Stimulated activated CD4-positive, alpha-beta T cell treated with anti-CD3 and anti-CD28 coated beads, Interleukin-4, amount 100 ng/mL, for 24 hours (primary cell): Measurements from ENCODE around the gene KLF8.
"Not testable (repeated sequence)": the region's sequence is repeated elsewhere in the genome, so short reads cannot be mapped to it uniquely, and the experiment has no call there.

Experiments
- DNase-seq: peaks from one replicate; pipeline ENCODE4 v3.0.0-alpha.2; 2020

The KLF8 gene

GRCh38 chrX:56232221-56233082 is at the start of gene KLF8:
Gene KLF8, plus strand, starts transcription at chrX:56232356. Its CDS starts 979 bp downstream, at chrX:56233335.
- DNase-seq = peak; percentile 25

DNA sequence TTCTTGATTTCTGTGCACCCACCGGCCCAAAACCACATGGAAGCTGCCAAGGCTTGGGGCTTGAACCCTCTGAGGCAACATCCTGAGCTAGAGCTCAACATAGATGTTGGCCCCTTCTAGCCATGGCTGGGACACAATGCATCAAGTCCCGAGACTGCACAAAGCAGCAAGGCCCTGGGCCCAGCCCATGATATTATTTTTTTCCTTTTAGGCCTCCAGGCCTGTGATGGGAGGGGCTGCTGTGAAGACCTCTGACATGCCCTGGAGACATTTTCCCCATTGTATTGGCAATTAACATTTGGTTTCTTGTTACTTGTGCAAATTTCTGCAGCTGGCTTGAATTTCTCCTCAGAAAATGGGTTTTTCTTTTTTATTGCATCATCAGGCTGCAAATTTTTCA is 25.2 kb upstream of the KLF8 start:
- not testable (repeated sequence) for DNase-seq

GRCh38 chrX:56211701-56212100 is 20.5 kb upstream of the KLF8 start:
- no peak for DNase-seq

GRCh38 chrX:56216332-56216731 is 15.8 kb upstream of the KLF8 start:
- DNase-seq = no peak

- no peak for DNase-seq
Observed at GRCh38 chrX:56219700-56220099, 12.5 kb upstream of the KLF8 start.

- no peak for DNase-seq
Observed at GRCh38 chrX:56221101-56221500, 11.1 kb upstream of the KLF8 start.

DNA sequence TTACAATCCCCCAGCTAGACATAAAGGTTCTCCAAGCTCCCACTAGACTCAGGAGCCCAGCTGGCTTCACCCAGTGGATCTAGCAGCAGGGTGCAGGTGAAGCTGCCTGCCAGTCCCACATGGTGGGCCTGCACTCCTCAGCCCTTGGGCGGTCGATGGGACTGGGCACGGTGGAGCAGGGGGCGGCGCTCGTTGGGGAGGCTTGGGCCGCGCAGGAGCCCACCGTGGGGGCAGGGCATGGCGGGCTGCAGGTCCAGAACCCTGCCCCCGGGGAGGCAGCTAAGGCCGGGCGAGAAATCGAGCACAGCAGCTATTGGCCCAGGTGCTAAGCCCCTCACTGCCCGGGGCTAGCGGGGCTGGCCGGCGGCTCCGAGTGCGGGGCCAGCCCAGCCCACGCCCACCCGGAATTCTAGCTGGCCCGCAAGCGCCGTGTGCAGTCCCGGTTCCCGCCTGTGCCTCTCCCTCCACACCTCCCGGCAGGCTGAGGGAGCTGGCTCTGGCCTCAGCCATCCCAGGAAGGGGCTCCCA is 9.6 kb upstream of the KLF8 start:
- no peak for DNase-seq

- no peak for DNase-seq
Observed at GRCh38 chrX:56226980-56227379, 5.2 kb upstream of the KLF8 start.

DNA sequence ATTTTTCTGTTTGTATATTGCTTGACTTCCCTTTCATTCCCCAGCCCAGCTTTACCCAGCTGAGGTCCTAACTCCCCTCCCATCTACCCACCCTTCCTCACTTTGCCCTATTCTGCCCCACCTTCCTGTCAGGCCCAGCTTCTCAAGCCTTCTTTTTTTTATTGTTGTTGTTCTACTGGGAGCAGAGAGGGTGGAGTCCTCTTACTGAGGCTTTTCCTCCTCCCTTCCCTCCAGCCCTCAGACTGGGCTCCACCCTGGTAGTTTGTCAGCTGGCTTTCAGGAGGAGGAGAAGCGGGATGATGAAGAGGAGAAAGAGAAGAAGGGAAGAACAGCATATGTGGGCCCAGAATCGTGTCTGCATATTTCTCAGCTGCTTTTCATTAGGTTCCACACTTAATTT is 3.2 kb upstream of the KLF8 start:
- no peak for DNase-seq

- no peak for DNase-seq
Observed at GRCh38 chrX:56231537-56232090, 542 bp upstream of the KLF8 start.

DNA sequence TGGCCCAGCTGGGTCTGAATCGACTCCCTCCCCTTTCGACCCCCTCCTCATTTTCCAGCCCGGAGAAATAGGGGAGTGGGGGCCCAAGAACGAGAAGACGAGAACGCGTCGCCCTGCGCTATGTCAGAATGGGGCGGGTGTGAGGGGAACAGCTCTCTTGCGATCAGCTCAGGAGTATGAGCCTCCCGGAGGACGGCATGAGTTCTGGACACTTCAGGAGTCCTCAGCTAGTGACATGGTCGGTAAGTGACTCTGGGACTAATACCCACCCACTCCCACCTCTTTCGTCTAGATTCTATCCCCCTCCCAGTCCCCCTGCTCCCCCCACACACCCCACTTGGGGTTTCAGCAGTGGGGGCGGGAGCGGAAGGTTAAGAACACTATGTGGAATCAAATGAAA is 944 bp downstream of the KLF8 start:
- DNase-seq = no peak

- DNase-seq = no peak
Observed at GRCh38 chrX:56233682-56234081, 1.5 kb downstream of the KLF8 start.

GRCh38 chrX:56248492-56248891 is 16.3 kb downstream of the KLF8 start:
- peak; percentile 60 for DNase-seq

DNA sequence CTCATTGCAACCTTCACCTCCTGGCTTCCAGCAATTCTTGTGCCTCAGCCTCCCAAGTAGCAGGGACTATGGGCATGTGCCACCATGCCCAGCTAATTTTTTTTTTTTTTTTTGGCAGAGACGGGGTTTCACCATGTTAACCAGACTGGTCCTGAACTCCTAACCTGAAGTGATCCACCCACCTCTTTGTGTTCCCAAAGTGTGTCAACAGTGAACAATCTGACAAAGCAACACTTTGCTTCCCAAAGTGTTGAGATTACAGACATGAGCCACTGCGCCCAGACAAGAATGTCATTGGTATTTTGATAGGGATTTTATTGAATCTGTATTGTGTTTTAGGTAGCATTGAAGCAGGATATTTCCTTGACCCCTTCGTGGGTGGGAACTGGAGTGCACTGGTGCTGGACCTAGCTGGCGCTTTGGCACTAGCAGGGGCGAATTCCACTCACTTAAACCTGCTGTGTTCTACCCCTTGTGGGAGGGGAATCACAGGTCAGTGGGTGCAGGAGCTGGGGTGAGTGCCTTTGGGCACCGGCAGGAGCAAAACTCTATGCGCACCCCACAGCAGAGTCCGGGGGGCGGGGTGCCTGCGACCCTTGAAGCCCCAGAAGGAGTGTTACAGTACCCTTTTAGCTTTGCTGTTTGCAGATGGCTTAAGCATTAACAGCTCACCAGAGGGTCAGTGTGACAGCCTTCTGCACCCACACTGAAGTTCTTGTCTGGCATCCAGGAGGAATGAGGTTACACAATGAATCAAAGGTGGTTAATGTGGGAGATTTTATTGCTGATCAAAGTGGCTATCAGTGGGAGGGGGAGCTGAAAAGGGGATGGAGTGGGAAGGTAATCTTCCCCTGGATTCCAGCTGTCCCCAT is 21.9 kb downstream of the KLF8 start:
- DNase-seq = no peak

DNA sequence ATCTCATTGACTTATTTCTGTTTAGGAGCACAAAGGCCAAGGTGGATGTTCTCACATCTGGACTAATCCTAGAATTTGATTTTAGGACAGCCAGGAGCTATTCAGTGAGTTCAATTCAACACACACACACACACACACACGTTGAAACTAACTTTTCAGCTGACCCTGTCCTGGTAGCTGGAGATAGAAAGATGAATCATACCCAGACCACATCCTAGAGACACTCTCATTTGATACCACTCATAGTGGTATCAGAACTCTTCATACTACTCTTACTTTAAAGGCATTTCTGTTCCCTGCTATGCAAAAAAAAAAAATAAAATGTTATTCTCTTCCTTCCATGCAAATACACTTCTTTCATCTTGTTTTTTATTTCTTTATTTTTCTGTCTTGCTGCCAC is 36.7 kb downstream of the KLF8 start:
- no peak for DNase-seq

- DNase-seq = no peak
Observed at GRCh38 chrX:56278692-56279091, 46.5 kb downstream of the KLF8 start.

DNA sequence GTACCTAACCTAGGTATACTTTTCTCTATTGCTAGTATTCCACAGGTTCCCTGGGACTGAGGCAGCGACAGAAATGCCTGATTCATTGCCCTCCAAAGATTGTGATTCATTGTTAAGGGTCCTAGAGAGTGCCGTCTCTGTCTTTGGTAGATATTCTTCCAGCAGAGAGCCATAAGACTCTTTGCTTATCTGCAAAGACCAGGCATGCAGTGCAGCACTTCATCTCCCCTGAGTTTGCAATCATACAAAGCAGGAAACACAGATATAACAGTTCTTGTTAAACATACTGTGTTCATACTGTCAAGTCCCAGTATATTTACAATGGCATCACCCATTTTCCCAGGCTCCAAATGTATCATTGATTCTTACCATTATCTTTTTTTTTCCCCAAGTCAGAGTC is 47.7 kb downstream of the KLF8 start:
- no peak for DNase-seq

GRCh38 chrX:56281789-56282188 is 49.6 kb downstream of the KLF8 start:
- peak; percentile 10 for DNase-seq

- DNase-seq = no peak
Observed at GRCh38 chrX:56284269-56284668, 52.1 kb downstream of the KLF8 start.

DNA sequence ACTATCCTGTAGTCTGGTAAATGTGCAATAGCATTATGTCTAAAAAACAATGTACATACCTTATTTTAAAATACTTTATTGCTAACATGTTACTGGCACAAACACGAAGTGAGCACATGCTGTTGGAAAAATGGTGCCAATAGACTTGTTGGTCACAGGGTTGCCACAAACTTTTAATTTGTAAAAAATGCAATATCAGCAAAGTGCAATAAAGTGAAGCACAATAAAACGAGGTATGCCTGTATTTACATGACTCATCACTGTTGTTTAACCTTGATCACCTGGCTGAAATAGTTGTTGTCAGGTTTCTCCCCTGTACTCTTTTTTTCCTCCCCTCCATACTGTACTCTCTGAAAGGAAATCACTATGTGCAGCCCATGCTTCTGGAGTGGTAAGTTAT is 56.5 kb downstream of the KLF8 start:
- DNase-seq = no peak

GRCh38 chrX:56289449-56289848 is 57.3 kb downstream of the KLF8 start:
- no peak for DNase-seq

DNA sequence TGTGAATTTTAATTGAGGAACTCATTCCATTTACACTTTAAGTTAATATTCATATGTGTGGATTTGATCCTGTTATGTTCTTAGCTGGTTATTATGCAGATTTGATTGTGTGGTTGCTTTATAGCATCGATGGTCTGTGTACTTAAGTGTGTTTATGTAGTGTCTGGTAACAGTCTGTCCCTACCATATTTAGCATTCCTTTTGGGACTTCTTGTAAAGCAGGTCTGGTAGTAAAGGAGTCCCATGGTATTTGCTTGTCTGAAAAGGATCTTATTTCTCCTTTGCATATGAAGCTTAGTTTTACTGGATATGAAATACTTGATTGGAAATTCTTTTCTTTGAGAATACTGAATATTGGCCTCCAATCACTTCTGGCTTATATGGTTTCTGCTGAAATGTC is 76.6 kb downstream of the KLF8 start:
- no peak for DNase-seq

GRCh38 chrX:56309881-56310280 is 77.7 kb downstream of the KLF8 start:
- no peak for DNase-seq
